ENCODE results near the gene KCNIP3.

KCNIP3 gene

DNA sequence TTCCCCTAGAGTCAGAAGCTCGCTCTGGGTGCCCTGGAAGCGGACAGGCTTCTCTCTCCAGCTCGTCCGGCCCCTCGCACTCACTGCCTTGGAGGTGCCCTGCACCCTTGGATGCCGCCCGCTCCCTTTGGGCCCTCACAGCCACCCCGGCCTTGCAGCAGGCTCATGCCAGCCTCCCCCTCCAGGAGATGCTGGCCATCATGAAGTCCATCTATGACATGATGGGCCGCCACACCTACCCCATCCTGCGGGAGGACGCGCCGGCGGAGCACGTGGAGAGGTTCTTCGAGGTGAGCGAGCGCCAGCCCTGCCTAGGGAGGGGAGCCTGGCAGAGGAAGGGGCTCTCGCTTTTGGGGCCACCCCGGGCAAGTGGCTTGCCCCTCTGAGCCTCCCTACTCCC, 85.0 kb downstream of the KCNIP3 start:
- Histone ChIP-seq H3K27me3 (ENCODE audit: insufficient read depth, poor library complexity, severe bottlenecking) (no peaks in the 10 kb centered on the region), H3K4me3 (replicated peaks; ENCODE audit: insufficient read depth, low read length) (no peak overlapping the region), H3K27ac (replicated peaks) (no peak overlapping the region)
- no peak for TF ChIP-seq REST (IDR thresholded peaks at IDR 0.05; ENCODE audit: insufficient replicate concordance, low read depth)
- TF ChIP-seq GABPA (IDR thresholded peaks at IDR 0.05; ENCODE audit: low read depth), result no peak
- TF ChIP-seq, protein P1, sequence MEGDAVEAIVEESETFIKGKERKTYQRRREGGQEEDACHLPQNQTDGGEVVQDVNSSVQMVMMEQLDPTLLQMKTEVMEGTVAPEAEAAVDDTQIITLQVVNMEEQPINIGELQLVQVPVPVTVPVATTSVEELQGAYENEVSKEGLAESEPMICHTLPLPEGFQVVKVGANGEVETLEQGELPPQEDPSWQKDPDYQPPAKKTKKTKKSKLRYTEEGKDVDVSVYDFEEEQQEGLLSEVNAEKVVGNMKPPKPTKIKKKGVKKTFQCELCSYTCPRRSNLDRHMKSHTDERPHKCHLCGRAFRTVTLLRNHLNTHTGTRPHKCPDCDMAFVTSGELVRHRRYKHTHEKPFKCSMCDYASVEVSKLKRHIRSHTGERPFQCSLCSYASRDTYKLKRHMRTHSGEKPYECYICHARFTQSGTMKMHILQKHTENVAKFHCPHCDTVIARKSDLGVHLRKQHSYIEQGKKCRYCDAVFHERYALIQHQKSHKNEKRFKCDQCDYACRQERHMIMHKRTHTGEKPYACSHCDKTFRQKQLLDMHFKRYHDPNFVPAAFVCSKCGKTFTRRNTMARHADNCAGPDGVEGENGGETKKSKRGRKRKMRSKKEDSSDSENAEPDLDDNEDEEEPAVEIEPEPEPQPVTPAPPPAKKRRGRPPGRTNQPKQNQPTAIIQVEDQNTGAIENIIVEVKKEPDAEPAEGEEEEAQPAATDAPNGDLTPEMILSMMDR (IDR thresholded peaks at IDR 0.05; ENCODE audit: insufficient read depth, low read length), result no peak
- TF ChIP-seq POLR2AphosphoS5 (IDR thresholded peaks at IDR 0.05; ENCODE audit: low read depth), result no peak
- TF ChIP-seq SPI1 (IDR thresholded peaks at IDR 0.05; ENCODE audit: borderline replicate concordance, low read depth), result no peak
- DNase-seq (ENCODE audit: low read depth in 1 of 2, low spot score in 1 of 2), result no peak

- DNase-seq (ENCODE audit: low read depth in 1 of 2, low spot score in 1 of 2), result no peak
- TF ChIP-seq GABPA (IDR thresholded peaks at IDR 0.05; ENCODE audit: low read depth) (no peak), POLR2AphosphoS5 (IDR thresholded peaks at IDR 0.05; ENCODE audit: low read depth) (no peak), SPI1 (IDR thresholded peaks at IDR 0.05; ENCODE audit: borderline replicate concordance, low read depth) (no peak), REST (IDR thresholded peaks at IDR 0.05; ENCODE audit: insufficient replicate concordance, low read depth) (no peak)
- TF ChIP-seq, protein P1 (IDR thresholded peaks at IDR 0.05; ENCODE audit: insufficient read depth, low read length), result no peak
- no peaks in the 10 kb centered on the region for H3K27me3 ChIP-seq (ENCODE audit: insufficient read depth, poor library complexity, severe bottlenecking)
- H3K4me3 ChIP-seq (replicated peaks; ENCODE audit: insufficient read depth, low read length), result no peak overlapping the region
- no peak overlapping the region for H3K27ac ChIP-seq (replicated peaks)
Measured at GRCh38 chr2:95382686-95383634, 85.8 kb downstream of the KCNIP3 start.

GRCh38 chr2:95383635-95384027, 86.5 kb downstream of the KCNIP3 start:
- Histone ChIP-seq H3K27ac (replicated peaks) (no peak overlapping the region), H3K4me3 (replicated peaks; ENCODE audit: insufficient read depth, low read length) (no peak overlapping the region), H3K27me3 (ENCODE audit: insufficient read depth, poor library complexity, severe bottlenecking) (no peaks in the 10 kb centered on the region)
- no peak for TF ChIP-seq REST (IDR thresholded peaks at IDR 0.05; ENCODE audit: insufficient replicate concordance, low read depth)
- TF ChIP-seq SPI1 (IDR thresholded peaks at IDR 0.05; ENCODE audit: borderline replicate concordance, low read depth), result no peak
- no peak for TF ChIP-seq POLR2AphosphoS5 (IDR thresholded peaks at IDR 0.05; ENCODE audit: low read depth)
- TF ChIP-seq GABPA (IDR thresholded peaks at IDR 0.05; ENCODE audit: low read depth), result no peak
- TF ChIP-seq, protein P1 (IDR thresholded peaks at IDR 0.05; ENCODE audit: insufficient read depth, low read length), result no peak
- no peak for DNase-seq (ENCODE audit: low read depth in 1 of 2, low spot score in 1 of 2)
